Activated T-helper 1 cell treated with anti-CD3 and anti-CD28 coated beads, Interleukin-2, amount 50 U/mL, for 16 hours (primary cell): Measurements from ENCODE around the gene STK32A.

Experiments used
- DNase-seq, 2 donors: peaks; one replicate each; pipeline ENCODE4 v3.0.0-alpha.2; 2020; ENCODE audit warnings: low read depth in 1 of 2, low spot score in 1 of 2

The STK32A gene

GRCh38 chr5:147413266-147413665 is 178.4 kb downstream of the STK32A start:
- no peak for DNase-seq

GRCh38 chr5:147415651-147416050 is 180.8 kb downstream of the STK32A start:
- DNase-seq, result no peak

- DNase-seq, result no peak
These were observed 182.4 kb downstream of the STK32A start for GRCh38 chr5:147417135-147417813.

- DNase-seq, result no peak
These were observed 183.8 kb downstream of the STK32A start for GRCh38 chr5:147418613-147419012.

- no peak for DNase-seq
These were observed 192.0 kb downstream of the STK32A start for GRCh38 chr5:147426640-147427327.

- DNase-seq, result no peak
These were observed 192.9 kb downstream of the STK32A start for GRCh38 chr5:147427521-147428401.

GRCh38 chr5:147430628-147431027 is 195.8 kb downstream of the STK32A start:
- no peak for DNase-seq

- DNase-seq, result no peak
These were observed 196.8 kb downstream of the STK32A start for GRCh38 chr5:147431586-147431985.

- no peak for DNase-seq
These were observed 197.5 kb downstream of the STK32A start for GRCh38 chr5:147432323-147432722.

- no peak for DNase-seq
These were observed 199.2 kb downstream of the STK32A start for GRCh38 chr5:147434049-147434448.

- no peak for DNase-seq
These were observed 201.8 kb downstream of the STK32A start for GRCh38 chr5:147436596-147436995.

- no peak for DNase-seq
These were observed 202.4 kb downstream of the STK32A start for GRCh38 chr5:147437161-147437596.
